IMR-90 (cell line): Measurements from ENCODE around the gene KATNBL1. TPM values are rescaled to one million over a fixed set of nuclear protein-coding genes. Genes with fewer than 3 reads are reported as not detected.

Experiments
- ATAC-seq: fragments of 200-7000 bp; cut with Tn5 transposase; 2 replicates; pipeline ENCODE4 v1.9.1; 2020; ENCODE audit warnings: low read depth, mild to moderate bottlenecking, moderate library complexity
- BruUV-seq: library from RNA; stranded (reverse); fragments of 400-500 nt; replicated peaks from 2 replicates; lab custom pipeline; 2021; lab: Mats Ljungman, UMichigan
- CTCF ChIA-PET: fragments of 300-600 bp; formaldehyde crosslinking; extraction: SDS; loops from one replicate; lab custom pipeline; 2021; ENCODE audit warnings: antibody characterized with exemption; lab: Yijun Ruan, JAX
- POLR2A ChIA-PET: fragments of 300-600 bp; sonication (Branson Sonifier 250); formaldehyde crosslinking; loops from one replicate; lab custom pipeline; 2022; ENCODE audit warnings: antibody characterized with exemption; ENCODE audit not compliant: unreplicated experiment; lab: Charles Lee
- DNase-seq: peaks from one replicate; pipeline ENCODE4 v3.0.0; 2013
- H2AFZ ChIP-seq: replicated peaks from 2 replicates; pipeline ENCODE3; 2013; ENCODE audit warnings: low read length, mild to moderate bottlenecking; ENCODE audit not compliant: poor library complexity
- H2AK5ac ChIP-seq: 2 replicates; pipeline ENCODE4 v1.6.1; 2013; ENCODE audit warnings: low read depth, low read length, inconsistent platforms
- H2AK9ac ChIP-seq: replicated peaks from 2 replicates; pipeline ENCODE3; 2013; ENCODE audit warnings: mild to moderate bottlenecking, low read depth, low read length, moderate library complexity; ENCODE audit not compliant: poor library complexity
- H2BK120ac ChIP-seq: 2 replicates; pipeline ENCODE4 v1.6.1; 2013; ENCODE audit warnings: low read depth, low read length, inconsistent platforms
- H2BK15ac ChIP-seq: 3 replicates; pipeline ENCODE4 v1.6.1; 2013; ENCODE audit warnings: low read depth, low read length, inconsistent platforms
- H2BK20ac ChIP-seq: 2 replicates; pipeline ENCODE4 v1.6.1; 2013; ENCODE audit warnings: low read depth, mild to moderate bottlenecking, inconsistent platforms, low read length, moderate library complexity
- H2BK5ac ChIP-seq: 2 replicates; pipeline ENCODE4 v1.6.1; 2013; ENCODE audit warnings: mild to moderate bottlenecking, low read depth, low read length, inconsistent platforms; ENCODE audit not compliant: poor library complexity, severe bottlenecking
- H3K14ac ChIP-seq: replicated peaks from 2 replicates; pipeline ENCODE4 v1.6.1; 2013; ENCODE audit warnings: low read depth, low read length, inconsistent platforms
- H3K18ac ChIP-seq: 2 replicates; pipeline ENCODE4 v1.6.1; 2013; ENCODE audit warnings: low read depth, low read length, control low read depth
- H3K23ac ChIP-seq: 2 replicates; pipeline ENCODE4 v1.6.1; 2013; ENCODE audit warnings: low read depth, low read length, inconsistent platforms
- H3K27ac ChIP-seq: 2 replicates; pipeline ENCODE4 v1.5.1; 2013; ENCODE audit warnings: mild to moderate bottlenecking, control low read depth, low read length; ENCODE audit not compliant: insufficient read depth
- H3K27me3 ChIP-seq: 2 replicates; pipeline ENCODE4 v1.6.1; 2013; ENCODE audit warnings: low read length; ENCODE audit not compliant: control insufficient read depth, insufficient read depth
- H3K36me3 ChIP-seq: 2 replicates; pipeline ENCODE4 v1.6.1; 2013; ENCODE audit warnings: low read length, mixed read lengths; ENCODE audit not compliant: control insufficient read depth, insufficient read depth
- H3K4ac ChIP-seq: 2 replicates; pipeline ENCODE4 v1.6.1; 2013; ENCODE audit warnings: low read depth, low read length, inconsistent platforms
- H3K4me1 ChIP-seq: 2 replicates; pipeline ENCODE4 v1.6.1; 2013; ENCODE audit warnings: low read length, mixed read lengths; ENCODE audit not compliant: control insufficient read depth, insufficient read depth
- H3K4me2 ChIP-seq: 2 replicates; pipeline ENCODE4 v1.6.1; 2013; ENCODE audit warnings: low read depth, mild to moderate bottlenecking, control low read depth, low read length, moderate library complexity
- H3K4me3 ChIP-seq: 2 replicates; pipeline ENCODE4 v1.5.1; 2013; ENCODE audit warnings: low read depth, mild to moderate bottlenecking, control low read depth, low read length, moderate library complexity; ENCODE audit not compliant: insufficient read depth
- H3K56ac ChIP-seq: 2 replicates; pipeline ENCODE4 v1.6.1; 2013; ENCODE audit warnings: low read length, inconsistent platforms; ENCODE audit not compliant: insufficient read depth; ENCODE audit errors: extremely low read depth
- H3K79me1 ChIP-seq, 2 experiments: 2 replicates each; pipeline ENCODE4 v1.6.1; 2013; ENCODE audit warnings: low read length in 2 of 2, inconsistent platforms in 1 of 2, low read depth in 1 of 2
- H3K9ac ChIP-seq: 2 replicates; pipeline ENCODE4 v1.6.1; 2013; ENCODE audit warnings: low read depth, low read length, control low read depth
- H3K9me1 ChIP-seq: 2 replicates; pipeline ENCODE4 v1.6.1; 2013; ENCODE audit warnings: low read length, inconsistent platforms; ENCODE audit not compliant: insufficient read depth
- H3K9me3 ChIP-seq: 2 replicates; pipeline ENCODE4 v1.6.1; 2013; ENCODE audit warnings: low read length; ENCODE audit not compliant: control insufficient read depth, insufficient read depth
- H4K20me1 ChIP-seq: 2 replicates; pipeline ENCODE4 v1.6.1; 2013; ENCODE audit warnings: low read length, inconsistent platforms; ENCODE audit not compliant: insufficient read depth
- H4K5ac ChIP-seq: 2 replicates; pipeline ENCODE4 v1.6.1; 2013; ENCODE audit warnings: mild to moderate bottlenecking, low read depth, low read length, control low read depth
- H4K8ac ChIP-seq, 2 experiments: 2 replicates each; pipeline ENCODE4 v1.6.1; 2013; ENCODE audit warnings: low read depth in 2 of 2, low read length in 2 of 2, control low read depth in 1 of 2, inconsistent platforms in 1 of 2
- H4K91ac ChIP-seq: 2 replicates; pipeline ENCODE4 v1.6.1; 2013; ENCODE audit warnings: low read depth, low read length, inconsistent platforms; ENCODE audit not compliant: insufficient read depth
- CEBPB ChIP-seq: IDR thresholded peaks from 2 replicates; pipeline ENCODE4 v1.6.1; 2012; ENCODE audit warnings: low read depth, low read length, improper control_type of control experiment
- CHD1 ChIP-seq: IDR thresholded peaks from 2 replicates; pipeline ENCODE4 v1.6.1; 2012; ENCODE audit warnings: low read depth, low read length, improper control_type of control experiment
- FOS ChIP-seq: fragments of 150-350 bp; IDR thresholded peaks from 2 replicates; pipeline ENCODE4 v1.6.1; 2016; ENCODE audit warnings: low read depth, low read length
- MAFK ChIP-seq: IDR thresholded peaks from 2 replicates; pipeline ENCODE4 v1.6.1; 2012; ENCODE audit warnings: low read depth, low read length, improper control_type of control experiment
- MXI1 ChIP-seq: IDR thresholded peaks from 2 replicates; pipeline ENCODE4 v1.6.1; 2012; ENCODE audit warnings: low read depth, mild to moderate bottlenecking, low read length, moderate library complexity, borderline replicate concordance
- NFE2L2 ChIP-seq: fragments of 150-350 bp; IDR thresholded peaks from 2 replicates; pipeline ENCODE4 v1.6.1; 2016; ENCODE audit warnings: low read depth, mild to moderate bottlenecking, low read length
- POLR2A ChIP-seq: IDR thresholded peaks from 2 replicates; pipeline ENCODE4 v1.6.1; 2012; ENCODE audit warnings: mild to moderate bottlenecking, low read depth, low read length
- RAD21 ChIP-seq: IDR thresholded peaks from 2 replicates; pipeline ENCODE4 v1.6.1; 2012; ENCODE audit warnings: low read length, improper control_type of control experiment
- RCOR1 ChIP-seq: IDR thresholded peaks from 2 replicates; pipeline ENCODE4 v1.6.1; 2012; ENCODE audit warnings: mild to moderate bottlenecking, low read length, improper control_type of control experiment; ENCODE audit not compliant: insufficient replicate concordance
- RFX5 ChIP-seq: IDR thresholded peaks from 2 replicates; pipeline ENCODE4 v1.8.0; 2012; ENCODE audit warnings: low read depth, mild to moderate bottlenecking, low read length, moderate library complexity
- SMC3 ChIP-seq: fragments of 150-350 bp; IDR thresholded peaks from 2 replicates; pipeline ENCODE4 v1.6.1; 2016; ENCODE audit warnings: low read depth, mild to moderate bottlenecking, antibody characterized with exemption, low read length, moderate library complexity
- WGBS, 2 experiments: methylation state at CpG; one replicate each; pipeline versions ENCODE4 v1.1.5 to v1.1.7; 2013; ENCODE audit warnings: missing lambda C conversion rate in 2 of 2; ENCODE audit not compliant: insufficient read length in 1 of 2; ENCODE audit errors: extremely low coverage in 2 of 2; 5-methylcytosine and 5-hydroxymethylcytosine counted together
- dilution Hi-C: fragments of 300-500 bp; cut with HindIII; formaldehyde crosslinking; loops from one replicate; pipeline ENCODE4 v1.14.3; 2018; ENCODE audit warnings: low sequenced_read_pairs; ENCODE audit not compliant: unreplicated experiment
- in situ Hi-C: fragments of 300-500 bp; cut with MboI; formaldehyde crosslinking; loops from 3 replicates; pipeline ENCODE4 v1.14.3; 2019; ENCODE audit warnings: low sequenced_read_pairs, inconsistent platforms, mixed read lengths
- intact Hi-C: fragments of 100-400 bp; cut with micrococcal nuclease; formaldehyde crosslinking; loops from 2 replicates; pipeline ENCODE4 v1.10.0; 2022
- polyA plus RNA-seq, 3 experiments: library from polyadenylated mRNA; depleted of rRNA; stranded (reverse); fragments of >200 nt; gene quantifications; 2 replicates each; pipeline ENCODE4 v1.2.3, GENCODE V29; 2012; ENCODE audit warnings: low replicate concordance in 1 of 3
- total RNA-seq: library from RNA; depleted of rRNA; stranded (reverse); fragments of >200 nt; gene quantifications from 2 replicates; pipeline ENCODE4 v1.2.3, GENCODE V29; 2012
- TF ChIP-seq, protein P1 (sequence below): fragments of 150-350 bp; IDR thresholded peaks from 2 replicates; pipeline ENCODE4 v1.6.1; 2017; ENCODE audit warnings: mild to moderate bottlenecking, antibody characterized with exemption, low read length, low read depth
- TF ChIP-seq, protein P2 (sequence below): conservative IDR thresholded peaks from 2 replicates; pipeline ENCODE4 v1.5.1; 2012; ENCODE audit warnings: mild to moderate bottlenecking, low read depth, low read length, improper control_type of control experiment
- TF ChIP-seq, protein P3 (sequence below): fragments of 150-350 bp; IDR thresholded peaks from 2 replicates; pipeline ENCODE4 v1.6.1; 2016; ENCODE audit warnings: low read depth, mild to moderate bottlenecking, low read length, moderate library complexity, borderline replicate concordance

KATNBL1 gene
- total and polyA plus RNA-seq, 2 of the 4 experiments (the other 2 are of a cell fraction) = 17.1 to 24.0 TPM

DNA sequence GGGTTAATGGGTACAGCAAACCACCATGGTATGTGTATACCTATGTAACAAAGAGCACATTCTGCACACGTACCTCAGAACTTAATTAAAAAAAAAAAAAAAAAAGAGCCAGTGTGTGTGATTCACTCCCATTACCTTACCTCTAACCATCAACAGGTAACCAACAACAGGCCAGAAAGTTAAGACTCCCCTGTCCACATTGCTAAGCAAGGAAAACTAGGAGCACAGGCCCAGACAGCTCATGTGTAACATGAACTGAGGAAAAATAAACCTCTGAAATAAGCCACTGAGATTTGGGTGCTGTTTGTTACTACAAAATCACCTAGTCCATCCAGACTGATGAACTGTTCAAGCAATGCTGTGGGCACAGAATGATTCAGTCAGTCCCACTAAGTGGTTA lies 6.0 kb downstream of the KATNBL1 start:
- peaks cover 5% of the 10 kb centered on the region for H3K36me3 ChIP-seq
- POLR2A ChIA-PET = no interaction called here
- dilution Hi-C loops (no loop called here), in situ Hi-C loops (no loop called here), intact Hi-C loops (no loop called here)
- no peak for TF ChIP-seq POLR2A
- TF ChIP-seq NFE2L2 = no peak
- TF ChIP-seq, protein P1, sequence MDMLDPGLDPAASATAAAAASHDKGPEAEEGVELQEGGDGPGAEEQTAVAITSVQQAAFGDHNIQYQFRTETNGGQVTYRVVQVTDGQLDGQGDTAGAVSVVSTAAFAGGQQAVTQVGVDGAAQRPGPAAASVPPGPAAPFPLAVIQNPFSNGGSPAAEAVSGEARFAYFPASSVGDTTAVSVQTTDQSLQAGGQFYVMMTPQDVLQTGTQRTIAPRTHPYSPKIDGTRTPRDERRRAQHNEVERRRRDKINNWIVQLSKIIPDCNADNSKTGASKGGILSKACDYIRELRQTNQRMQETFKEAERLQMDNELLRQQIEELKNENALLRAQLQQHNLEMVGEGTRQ = no peak
- TF ChIP-seq FOS = no peak
- no peak for TF ChIP-seq RCOR1
- TF ChIP-seq, protein P2, sequence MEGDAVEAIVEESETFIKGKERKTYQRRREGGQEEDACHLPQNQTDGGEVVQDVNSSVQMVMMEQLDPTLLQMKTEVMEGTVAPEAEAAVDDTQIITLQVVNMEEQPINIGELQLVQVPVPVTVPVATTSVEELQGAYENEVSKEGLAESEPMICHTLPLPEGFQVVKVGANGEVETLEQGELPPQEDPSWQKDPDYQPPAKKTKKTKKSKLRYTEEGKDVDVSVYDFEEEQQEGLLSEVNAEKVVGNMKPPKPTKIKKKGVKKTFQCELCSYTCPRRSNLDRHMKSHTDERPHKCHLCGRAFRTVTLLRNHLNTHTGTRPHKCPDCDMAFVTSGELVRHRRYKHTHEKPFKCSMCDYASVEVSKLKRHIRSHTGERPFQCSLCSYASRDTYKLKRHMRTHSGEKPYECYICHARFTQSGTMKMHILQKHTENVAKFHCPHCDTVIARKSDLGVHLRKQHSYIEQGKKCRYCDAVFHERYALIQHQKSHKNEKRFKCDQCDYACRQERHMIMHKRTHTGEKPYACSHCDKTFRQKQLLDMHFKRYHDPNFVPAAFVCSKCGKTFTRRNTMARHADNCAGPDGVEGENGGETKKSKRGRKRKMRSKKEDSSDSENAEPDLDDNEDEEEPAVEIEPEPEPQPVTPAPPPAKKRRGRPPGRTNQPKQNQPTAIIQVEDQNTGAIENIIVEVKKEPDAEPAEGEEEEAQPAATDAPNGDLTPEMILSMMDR = no peak
- no peak for TF ChIP-seq SMC3
- no peak for TF ChIP-seq CHD1
- TF ChIP-seq RAD21 = no peak
- TF ChIP-seq RFX5 = no peak
- no peak for TF ChIP-seq MAFK
- TF ChIP-seq CEBPB = no peak
- TF ChIP-seq MXI1 = no peak
- TF ChIP-seq, protein P3, sequence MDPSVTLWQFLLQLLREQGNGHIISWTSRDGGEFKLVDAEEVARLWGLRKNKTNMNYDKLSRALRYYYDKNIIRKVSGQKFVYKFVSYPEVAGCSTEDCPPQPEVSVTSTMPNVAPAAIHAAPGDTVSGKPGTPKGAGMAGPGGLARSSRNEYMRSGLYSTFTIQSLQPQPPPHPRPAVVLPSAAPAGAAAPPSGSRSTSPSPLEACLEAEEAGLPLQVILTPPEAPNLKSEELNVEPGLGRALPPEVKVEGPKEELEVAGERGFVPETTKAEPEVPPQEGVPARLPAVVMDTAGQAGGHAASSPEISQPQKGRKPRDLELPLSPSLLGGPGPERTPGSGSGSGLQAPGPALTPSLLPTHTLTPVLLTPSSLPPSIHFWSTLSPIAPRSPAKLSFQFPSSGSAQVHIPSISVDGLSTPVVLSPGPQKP = no peak
- H4K91ac ChIP-seq = no peak overlapping the region
- no peak overlapping the region for H2BK20ac ChIP-seq
- BruUV-seq = no TSS peak
- no peak for ATAC-seq
- CTCF ChIA-PET = no interaction called here
- peaks cover 2% of the 10 kb centered on the region for H3K4me1 ChIP-seq
- no peak overlapping the region for H3K23ac ChIP-seq
- no peak overlapping the region for H4K8ac ChIP-seq
- no peak overlapping the region for H3K14ac ChIP-seq
- no peak overlapping the region for H2BK5ac ChIP-seq
- H3K4me3 ChIP-seq = no peak overlapping the region
- H3K27ac ChIP-seq = no peak overlapping the region
- no peak overlapping the region for H2AK5ac ChIP-seq
- peaks cover 7 to 51% of the 10 kb centered on the region in 2 experiments; a peak in 2 of 4 replicates for H3K79me1 ChIP-seq
- H2AFZ ChIP-seq = no peak overlapping the region
- H3K9ac ChIP-seq = no peak overlapping the region
- no peak overlapping the region for H3K4me2 ChIP-seq
- H4K20me1 ChIP-seq = peaks cover 26% of the 10 kb centered on the region; the same call in 1 of the 2 replicates
- H3K27me3 ChIP-seq = no peaks in the 10 kb centered on the region
- peaks cover 9% of the 10 kb centered on the region for H3K9me1 ChIP-seq
- H3K4ac ChIP-seq = no peak overlapping the region
- peaks cover 2% of the 10 kb centered on the region; the same call in 1 of the 2 replicates for H3K9me3 ChIP-seq
- H3K18ac ChIP-seq = no peak overlapping the region
- no CpG with 5 or more reads among the region's 1 CpG for WGBS, 2 experiments
- no peak overlapping the region for H4K5ac ChIP-seq
- H2BK15ac ChIP-seq = no peak overlapping the region
- no peak for DNase-seq
- no peak overlapping the region for H2AK9ac ChIP-seq
- no peak overlapping the region for H3K56ac ChIP-seq
- no peak overlapping the region for H2BK120ac ChIP-seq
